ENCODE data around the gene ECI1.
"Not testable (repeated sequence)": the region's sequence is repeated elsewhere in the genome, so short reads cannot be mapped to it uniquely, and the experiment has no call there.

The ECI1 gene

GRCh38 chr16:2242598-2242997 lies 8.8 kb downstream of the ECI1 start:
- H3K36me3 ChIP-seq (ENCODE audit: insufficient read depth, low read length), result no peaks in the 10 kb centered on the region
- TF ChIP-seq EZH2phosphoT487 (IDR thresholded peaks at IDR 0.05; ENCODE audit: borderline replicate concordance), result no peak
- TF ChIP-seq CTCF (conservative IDR thresholded peaks at IDR 0.05; ENCODE audit: low read length), result no peak
- no peak overlapping the region for H3K9ac ChIP-seq (ENCODE audit: low read depth, low read length, poor library complexity, severe bottlenecking)
- no peak overlapping the region for H3K4me2 ChIP-seq (ENCODE audit: low read depth, low read length, poor library complexity, severe bottlenecking)
- H3K9me2 ChIP-seq (replicated peaks; ENCODE audit: low read depth, low read length), result no peaks in the 10 kb centered on the region
- no peaks in the 10 kb centered on the region for H3K27me3 ChIP-seq (ENCODE audit: insufficient read depth, low read length, poor library complexity, severe bottlenecking)
- H3K79me2 ChIP-seq (ENCODE audit: insufficient read depth, low read length), result no peaks in the 10 kb centered on the region
- no peaks in the 10 kb centered on the region for H4K20me1 ChIP-seq (ENCODE audit: insufficient read depth, low read length, poor library complexity, severe bottlenecking)
- no peaks in the 10 kb centered on the region for H3F3A ChIP-seq (ENCODE audit: low read depth)
- no peaks in the 10 kb centered on the region for H3K9me3 ChIP-seq (ENCODE audit: insufficient read depth, low read depth, low read length)
- H3K4me1 ChIP-seq (ENCODE audit: insufficient read depth, low read length, poor library complexity, severe bottlenecking), result no peaks in the 10 kb centered on the region
- no peak overlapping the region for H2AFZ ChIP-seq (ENCODE audit: low read length)
- no peak overlapping the region for H3K4me3 ChIP-seq (ENCODE audit: low read length, poor library complexity, severe bottlenecking)

GRCh38 chr16:2240331-2240730 lies 11.1 kb downstream of the ECI1 start:
- not testable (repeated sequence) for H2AFZ ChIP-seq (ENCODE audit: low read length); H3K4me3 ChIP-seq (ENCODE audit: low read length, poor library complexity, severe bottlenecking); H3K9me3 ChIP-seq (ENCODE audit: insufficient read depth, low read depth, low read length); H3K36me3 ChIP-seq (ENCODE audit: insufficient read depth, low read length); H3K4me1 ChIP-seq (ENCODE audit: insufficient read depth, low read length, poor library complexity, severe bottlenecking); H3K27me3 ChIP-seq (ENCODE audit: insufficient read depth, low read length, poor library complexity, severe bottlenecking); H3F3A ChIP-seq (ENCODE audit: low read depth); H4K20me1 ChIP-seq (ENCODE audit: insufficient read depth, low read length, poor library complexity, severe bottlenecking); H3K4me2 ChIP-seq (ENCODE audit: low read depth, low read length, poor library complexity, severe bottlenecking); H3K9me2 ChIP-seq (replicated peaks; ENCODE audit: low read depth, low read length); H3K9ac ChIP-seq (ENCODE audit: low read depth, low read length, poor library complexity, severe bottlenecking); H3K79me2 ChIP-seq (ENCODE audit: insufficient read depth, low read length)

- H3K27me3 ChIP-seq (ENCODE audit: insufficient read depth, low read length, poor library complexity, severe bottlenecking), result no peaks in the 10 kb centered on the region
- no peaks in the 10 kb centered on the region for H4K20me1 ChIP-seq (ENCODE audit: insufficient read depth, low read length, poor library complexity, severe bottlenecking)
- no peak overlapping the region for H3K4me2 ChIP-seq (ENCODE audit: low read depth, low read length, poor library complexity, severe bottlenecking)
- no peaks in the 10 kb centered on the region for H3K9me2 ChIP-seq (replicated peaks; ENCODE audit: low read depth, low read length)
- no peak overlapping the region for H2AFZ ChIP-seq (ENCODE audit: low read length)
- TF ChIP-seq CTCF (conservative IDR thresholded peaks at IDR 0.05; ENCODE audit: low read length) (no peak), EZH2phosphoT487 (IDR thresholded peaks at IDR 0.05; ENCODE audit: borderline replicate concordance) (no peak)
- H3K9me3 ChIP-seq (ENCODE audit: insufficient read depth, low read depth, low read length), result no peaks in the 10 kb centered on the region
- no peak overlapping the region for H3K9ac ChIP-seq (ENCODE audit: low read depth, low read length, poor library complexity, severe bottlenecking)
- no peaks in the 10 kb centered on the region for H3K36me3 ChIP-seq (ENCODE audit: insufficient read depth, low read length)
- no peaks in the 10 kb centered on the region for H3F3A ChIP-seq (ENCODE audit: low read depth)
- H3K79me2 ChIP-seq (ENCODE audit: insufficient read depth, low read length), result no peaks in the 10 kb centered on the region
- no peaks in the 10 kb centered on the region for H3K4me1 ChIP-seq (ENCODE audit: insufficient read depth, low read length, poor library complexity, severe bottlenecking)
- no peak overlapping the region for H3K4me3 ChIP-seq (ENCODE audit: low read length, poor library complexity, severe bottlenecking)
Observed at GRCh38 chr16:2238838-2239675, 12.3 kb downstream of the ECI1 start.
